Endodermal cell (in vitro differentiated cells): ENCODE results near the gene FAM185A. TPM values are rescaled to one million over a fixed set of nuclear protein-coding genes. Genes with fewer than 3 reads are reported as not detected.
A peak's percentile ranks its signal among the peaks of the same experiment; 100 is the strongest.
"Not testable (repeated sequence)": the region's sequence is repeated elsewhere in the genome, so short reads cannot be mapped to it uniquely, and the experiment has no call there.

Experiments
- DNase-seq: peaks from one replicate; pipeline ENCODE4 v3.0.0-alpha.2; 2017
- H3K27ac ChIP-seq: 2 replicates; pipeline ENCODE4 v1.5.1; 2013; ENCODE audit warnings: mild to moderate bottlenecking, low read depth, low read length, moderate library complexity
- H3K27me3 ChIP-seq: 2 replicates; pipeline ENCODE4 v1.6.1; 2013; ENCODE audit warnings: mild to moderate bottlenecking, low read length, moderate library complexity; ENCODE audit not compliant: insufficient read depth, control insufficient read depth, poor library complexity, severe bottlenecking
- H3K36me3 ChIP-seq: 2 replicates; pipeline ENCODE4 v1.7.0; 2013; ENCODE audit warnings: mild to moderate bottlenecking, low read length, moderate library complexity; ENCODE audit not compliant: control insufficient read depth, insufficient read depth
- H3K4me1 ChIP-seq: one replicate; pipeline ENCODE4 v1.7.0; 2013; ENCODE audit warnings: low read length; ENCODE audit not compliant: control insufficient read depth, insufficient read depth
- H3K4me3 ChIP-seq: 2 replicates; pipeline ENCODE4 v1.5.1; 2013; ENCODE audit warnings: mild to moderate bottlenecking, low read length, moderate library complexity
- H3K9ac ChIP-seq: 2 replicates; pipeline ENCODE4 v1.6.1; 2013; ENCODE audit warnings: mild to moderate bottlenecking, low read length, moderate library complexity; ENCODE audit not compliant: poor library complexity, severe bottlenecking; ENCODE audit errors: extremely low read depth
- H3K9me3 ChIP-seq: 2 replicates; pipeline ENCODE4 v1.6.1; 2013; ENCODE audit warnings: mild to moderate bottlenecking, low read length, moderate library complexity; ENCODE audit not compliant: control insufficient read depth
- H3K27ac Mint-ChIP-seq: 2 replicates; pipeline ENCODE4 v1.8.0; 2020; ENCODE audit warnings: mixed read lengths
- H3K27me3 Mint-ChIP-seq: 2 replicates; pipeline ENCODE4 v1.8.0; 2021; ENCODE audit warnings: mild to moderate bottlenecking, mixed read lengths; ENCODE audit not compliant: insufficient read depth
- H3K36me3 Mint-ChIP-seq: 2 replicates; pipeline ENCODE4 v1.8.0; 2020; ENCODE audit warnings: low read depth, mixed read lengths
- H3K4me1 Mint-ChIP-seq: 2 replicates; pipeline ENCODE4 v1.8.0; 2020; ENCODE audit warnings: mixed read lengths
- H3K4me3 Mint-ChIP-seq: 2 replicates; pipeline ENCODE4 v1.8.0; 2020; ENCODE audit warnings: mild to moderate bottlenecking, moderate library complexity, mixed read lengths
- H3K9me3 Mint-ChIP-seq: 2 replicates; pipeline ENCODE4 v1.8.0; 2020; ENCODE audit warnings: mild to moderate bottlenecking, mixed read lengths
- WGBS, 2 experiments: methylation state at CpG; one replicate each; pipeline versions ENCODE4 v1.1.5 to v1.1.7; 2013; ENCODE audit warnings: missing lambda C conversion rate in 2 of 2, mixed read lengths in 1 of 2; ENCODE audit not compliant: insufficient coverage in 1 of 2, insufficient read length in 1 of 2; 5-methylcytosine and 5-hydroxymethylcytosine counted together
- total RNA-seq, 2 donors: library from RNA; stranded (reverse); fragmentation: NEBNext Ultra II Directional in 1 of 2; extraction: Animal tissue kit (Norgen Biotek cat#: 25700) in 1 of 2; gene quantifications; 2 replicates in 1 of 2; 3 replicates in 1 of 2; pipeline ENCODE4 v1.2.1, GENCODE V29; 2021

FAM185A gene
- total RNA-seq, 2 donors from 2014 or later = 5.6 to 7.8 TPM

DNA sequence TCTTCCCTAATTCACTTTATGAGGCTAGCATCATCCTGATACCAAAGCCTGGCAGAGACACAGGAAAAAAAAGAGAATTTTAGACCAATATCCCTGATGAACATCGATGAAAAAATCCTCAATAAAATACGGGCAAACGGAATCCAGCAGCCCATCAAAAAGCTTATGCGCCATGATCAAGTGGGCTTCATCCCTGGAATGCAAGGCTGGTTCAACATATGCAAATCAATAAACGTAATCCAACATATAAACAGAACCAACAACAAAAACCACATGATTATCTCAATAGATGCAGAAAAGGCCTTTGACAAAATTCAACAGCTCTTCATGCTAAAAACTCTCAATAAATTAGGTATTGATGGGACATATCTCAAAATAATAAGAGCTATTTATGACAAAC, 22.6 kb upstream of the FAM185A start:
- not testable (repeated sequence) for H3K4me1 Mint-ChIP-seq, H3K27ac ChIP-seq, H3K36me3 ChIP-seq, H3K9me3 ChIP-seq, H3K4me3 Mint-ChIP-seq, H3K36me3 Mint-ChIP-seq, H3K27me3 ChIP-seq, DNase-seq, H3K4me3 ChIP-seq, H3K27ac Mint-ChIP-seq, H3K4me1 ChIP-seq, H3K27me3 Mint-ChIP-seq, H3K9ac ChIP-seq
- H3K9me3 Mint-ChIP-seq = peaks cover 16% of the 10 kb centered on the region
- WGBS, 2 experiments = 97% methylated on average over 4 of the region's 5 CpGs; no CpG with 5 or more reads in 1 of the 2 experiments

DNA sequence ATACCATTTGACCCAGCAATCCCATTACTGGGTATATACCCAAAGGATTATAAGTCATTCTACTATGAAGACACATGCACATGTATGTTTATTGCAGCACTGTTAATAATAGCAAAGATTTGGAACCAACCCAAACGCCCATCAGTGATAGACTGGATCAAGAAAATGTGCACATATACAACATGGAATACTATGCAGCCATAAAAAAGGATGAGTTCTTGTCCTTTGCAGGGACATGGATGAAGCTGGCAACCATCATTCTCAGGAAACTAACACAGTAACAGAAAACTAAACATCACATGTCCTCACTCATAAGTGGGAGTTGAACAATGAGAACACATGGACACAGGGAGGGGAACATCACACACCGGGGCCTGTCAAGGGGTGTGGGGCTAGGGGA, 19.1 kb upstream of the FAM185A start:
- not testable (repeated sequence) for H3K4me1 Mint-ChIP-seq, H3K9ac ChIP-seq, H3K27me3 ChIP-seq, H3K4me1 ChIP-seq, H3K36me3 ChIP-seq, DNase-seq, H3K4me3 Mint-ChIP-seq, H3K9me3 Mint-ChIP-seq, H3K9me3 ChIP-seq, H3K27ac Mint-ChIP-seq, H3K27ac ChIP-seq, H3K36me3 Mint-ChIP-seq, H3K27me3 Mint-ChIP-seq, H3K4me3 ChIP-seq
- WGBS, 2 experiments = 80 to 86% methylated on average over 1 to 2 of the region's 2 CpGs

DNA sequence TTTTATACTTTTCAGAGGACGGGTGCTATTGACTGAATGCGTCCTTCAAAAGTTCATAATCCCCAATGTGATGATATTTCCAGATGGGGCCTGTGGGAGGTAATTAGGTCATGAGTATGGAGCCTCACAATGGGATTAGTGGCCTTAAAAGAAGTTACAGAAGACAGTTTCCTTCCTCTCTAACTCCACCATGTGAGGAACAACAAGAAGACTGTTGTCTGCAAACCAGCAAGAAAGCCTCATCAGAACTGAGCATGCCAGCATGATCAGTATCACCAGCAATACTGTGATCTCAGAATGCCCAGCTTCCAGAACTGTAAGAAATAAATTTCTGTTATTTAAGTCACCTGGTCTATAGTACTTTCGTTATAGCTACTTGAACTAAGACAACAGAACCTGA, 18.4 kb upstream of the FAM185A start:
- H3K9me3 Mint-ChIP-seq, H3K27ac ChIP-seq, H3K36me3 Mint-ChIP-seq, H3K4me1 Mint-ChIP-seq, DNase-seq, H3K9me3 ChIP-seq, H3K27ac Mint-ChIP-seq, H3K4me1 ChIP-seq, H3K36me3 ChIP-seq, H3K4me3 ChIP-seq, H3K4me3 Mint-ChIP-seq, H3K9ac ChIP-seq, H3K27me3 ChIP-seq, H3K27me3 Mint-ChIP-seq: not testable (repeated sequence)
- WGBS, 2 experiments = no CpG with 5 or more reads among the region's 3 CpGs

DNA sequence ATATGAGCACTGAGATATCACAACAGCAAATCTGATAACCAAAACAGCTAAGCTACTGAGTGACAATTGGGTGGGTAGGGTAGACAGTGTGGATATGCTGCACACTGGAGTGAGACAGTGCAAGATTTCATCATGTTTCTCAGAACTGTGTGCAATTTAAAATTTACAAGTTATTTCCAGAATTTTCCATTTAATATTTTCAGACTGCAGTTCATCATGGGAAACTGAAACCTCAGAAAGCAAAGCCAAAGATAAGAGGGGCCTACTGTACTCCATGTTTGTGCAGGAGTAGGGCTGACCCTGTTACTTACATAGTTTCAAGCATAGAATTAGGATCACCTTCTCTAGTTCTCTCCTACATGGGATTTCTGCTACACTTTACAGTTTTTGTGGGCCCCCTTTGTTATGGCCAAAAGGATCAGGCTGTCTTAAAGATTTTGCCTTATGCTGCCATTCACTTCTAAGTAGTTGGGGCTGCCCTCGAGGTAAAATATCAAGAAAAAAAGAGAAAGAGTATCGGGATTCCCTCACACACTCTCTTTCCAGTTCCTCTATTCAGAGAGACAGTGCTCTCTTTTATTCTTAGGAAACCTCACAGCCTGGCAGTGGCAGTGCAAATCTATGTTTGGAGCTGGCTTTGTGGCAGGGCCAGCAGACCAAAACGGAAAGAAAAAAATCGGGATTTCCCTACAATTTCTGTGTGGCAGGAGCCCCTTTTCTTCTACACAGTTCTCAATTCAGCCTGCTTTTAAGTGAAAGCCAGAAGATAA, 6.6 kb upstream of the FAM185A start:
- not testable (repeated sequence) for H3K9me3 ChIP-seq, H3K27ac ChIP-seq, H3K27me3 Mint-ChIP-seq, H3K27ac Mint-ChIP-seq, H3K4me1 ChIP-seq, H3K4me1 Mint-ChIP-seq, H3K36me3 ChIP-seq, H3K36me3 Mint-ChIP-seq, H3K27me3 ChIP-seq, H3K9me3 Mint-ChIP-seq, H3K4me3 ChIP-seq, DNase-seq, H3K4me3 Mint-ChIP-seq, H3K9ac ChIP-seq
- 89% methylated on average over 1 of the region's 4 CpGs; no CpG with 5 or more reads in 1 of the 2 experiments for WGBS, 2 experiments

DNA sequence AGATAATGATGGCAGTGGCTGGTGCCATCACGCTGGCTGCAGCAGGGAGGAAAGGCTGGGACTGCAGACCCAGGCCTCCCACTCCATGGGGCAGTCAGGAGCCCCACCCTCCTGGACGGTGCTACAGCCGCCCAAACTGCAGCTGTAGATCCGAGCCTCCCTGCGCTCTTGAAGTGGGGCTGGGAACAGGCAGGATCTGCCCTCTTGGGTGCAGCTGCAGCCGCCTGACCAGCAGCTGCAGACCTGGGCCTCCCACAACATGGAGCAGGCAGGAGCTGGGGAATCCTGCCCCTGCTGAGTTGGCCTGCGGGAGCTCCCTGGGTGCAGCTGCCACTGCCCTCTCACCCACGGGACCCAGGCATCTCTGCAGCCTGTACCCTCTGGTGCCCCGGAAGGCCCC, 4.9 kb upstream of the FAM185A start:
- not testable (repeated sequence) for H3K4me3 Mint-ChIP-seq, DNase-seq, H3K36me3 ChIP-seq, H3K9me3 ChIP-seq, H3K4me3 ChIP-seq, H3K27ac Mint-ChIP-seq, H3K9ac ChIP-seq, H3K27ac ChIP-seq, H3K4me1 ChIP-seq, H3K27me3 ChIP-seq, H3K9me3 Mint-ChIP-seq, H3K36me3 Mint-ChIP-seq, H3K4me1 Mint-ChIP-seq, H3K27me3 Mint-ChIP-seq
- WGBS, 2 experiments = 86 to 100% methylated on average over 1 to 8 of the region's 9 CpGs

DNA sequence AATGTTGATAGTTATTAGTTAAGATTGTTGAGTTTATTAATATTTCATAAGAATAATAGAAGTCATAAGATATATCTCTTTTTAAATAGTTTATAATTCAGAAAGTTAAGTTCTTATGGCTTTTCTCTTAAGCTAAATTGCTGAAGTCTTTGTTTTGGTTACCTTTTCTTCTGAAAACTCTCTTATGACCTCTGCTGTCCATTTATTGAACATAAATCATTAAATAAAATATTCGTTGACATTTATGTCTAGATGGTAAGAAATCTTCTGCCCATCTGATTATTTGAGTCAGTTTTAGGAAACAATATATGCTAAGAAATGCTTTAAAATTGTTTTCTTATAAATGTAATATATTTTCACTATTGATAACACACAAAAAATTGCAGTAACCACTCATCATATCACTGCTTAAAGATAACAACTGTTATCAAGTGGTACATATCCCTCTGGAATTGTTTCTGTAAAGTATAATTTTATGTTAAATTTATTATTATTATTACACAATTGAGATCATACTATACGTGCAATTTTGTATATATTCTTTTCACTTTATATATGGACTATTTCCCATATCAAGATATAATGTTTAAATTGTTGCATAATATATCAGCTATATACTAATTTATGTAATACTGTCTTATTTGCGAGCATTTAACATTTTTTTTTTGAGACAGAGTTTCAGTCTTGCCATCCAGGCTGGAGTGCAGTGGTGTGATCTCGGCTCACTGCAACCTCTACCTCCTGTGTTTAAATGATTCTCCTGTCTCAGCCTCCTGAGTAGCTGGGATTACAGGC, 3.1 kb upstream of the FAM185A start:
- H3K27ac Mint-ChIP-seq, H3K9ac ChIP-seq, H3K4me1 Mint-ChIP-seq, H3K9me3 Mint-ChIP-seq, H3K9me3 ChIP-seq, H3K36me3 Mint-ChIP-seq, DNase-seq, H3K36me3 ChIP-seq, H3K4me1 ChIP-seq, H3K4me3 Mint-ChIP-seq, H3K27me3 ChIP-seq, H3K27ac ChIP-seq, H3K4me3 ChIP-seq, H3K27me3 Mint-ChIP-seq: not testable (repeated sequence)
- WGBS, 2 experiments = 93% methylated on average over 2 of the region's 4 CpGs; no CpG with 5 or more reads in 1 of the 2 experiments

DNA sequence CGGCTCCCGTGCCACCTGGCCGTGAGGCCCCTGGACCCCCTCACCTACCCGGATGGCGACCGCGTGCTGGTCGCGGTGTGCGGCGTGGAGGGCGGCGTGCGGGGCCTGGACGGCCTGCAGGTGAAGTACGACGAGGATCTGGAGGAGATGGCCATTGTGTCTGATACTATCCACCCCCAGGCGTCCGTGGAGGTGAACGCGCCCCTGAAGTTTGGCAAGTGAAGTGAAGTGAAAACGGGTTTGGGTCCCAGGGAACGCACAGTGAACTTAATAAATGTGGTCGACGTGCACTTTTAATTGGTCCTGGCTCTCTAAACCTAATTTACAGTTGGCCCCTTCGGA, 617 bp downstream of the FAM185A start:
- not testable (repeated sequence) for H3K27ac ChIP-seq, H3K9me3 Mint-ChIP-seq, H3K27me3 Mint-ChIP-seq, H3K4me1 Mint-ChIP-seq, H3K36me3 Mint-ChIP-seq, H3K27ac Mint-ChIP-seq, H3K27me3 ChIP-seq, DNase-seq, H3K4me1 ChIP-seq, H3K36me3 ChIP-seq, H3K9me3 ChIP-seq
- peak overlapping the region; percentile 41 for H3K9ac ChIP-seq
- 8 to 16% methylated on average over 4 to 7 of the region's 26 CpGs for WGBS, 2 experiments
- peak overlapping the region; percentile 80 for H3K4me3 Mint-ChIP-seq
- H3K4me3 ChIP-seq = peak overlapping the region; percentile 87
